DOHH2 (cell line): Measurements from ENCODE around the gene APOBEC3A.

Experiments
- H3F3A ChIP-seq: fragments of 200-600 bp; sonication (generic), shearing (Covaris generic); 2 replicates; pipeline ENCODE4 v1.6.0; 2016; ENCODE audit warnings: antibody characterized with exemption, mild to moderate bottlenecking; ENCODE audit not compliant: control insufficient read depth, insufficient read depth
- H3K27ac ChIP-seq: fragments of 200-600 bp; sonication (generic); 2 replicates; pipeline ENCODE4 v1.5.1; 2014; ENCODE audit warnings: low read depth, mild to moderate bottlenecking, low read length, moderate library complexity
- H3K27me3 ChIP-seq: fragments of 200-600 bp; sonication (generic); 2 replicates; pipeline ENCODE4 v1.6.1; 2014; ENCODE audit warnings: mild to moderate bottlenecking, low read length, mixed read lengths; ENCODE audit not compliant: control insufficient read depth
- H3K36me3 ChIP-seq: fragments of 200-600 bp; sonication (generic); 2 replicates; pipeline ENCODE4 v1.6.1; 2014; ENCODE audit warnings: mild to moderate bottlenecking, low read length, moderate library complexity, mixed read lengths; ENCODE audit not compliant: control insufficient read depth
- H3K4me1 ChIP-seq: fragments of 200-600 bp; sonication (generic); 2 replicates; pipeline ENCODE4 v1.6.1; 2014; ENCODE audit warnings: mild to moderate bottlenecking, low read length, mixed read lengths; ENCODE audit not compliant: control insufficient read depth
- H3K4me2 ChIP-seq: fragments of 200-600 bp; sonication (generic); 2 replicates; pipeline ENCODE4 v1.6.0; 2014; ENCODE audit warnings: mild to moderate bottlenecking, low read length, moderate library complexity
- H3K4me3 ChIP-seq: fragments of 200-600 bp; sonication (generic); 2 replicates; pipeline ENCODE4 v1.5.1; 2014; ENCODE audit warnings: mild to moderate bottlenecking, low read length, mixed read lengths
- H3K79me2 ChIP-seq: fragments of 200-600 bp; sonication (generic); 2 replicates; pipeline ENCODE4 v1.6.1; 2014; ENCODE audit warnings: mild to moderate bottlenecking, low read length, mixed read lengths; ENCODE audit not compliant: control insufficient read depth
- H3K9me2 ChIP-seq: fragments of 200-600 bp; sonication (generic); replicated peaks from 2 replicates; pipeline ENCODE4 v1.6.1; 2014; ENCODE audit warnings: mild to moderate bottlenecking, low read length, mixed read lengths; ENCODE audit not compliant: control insufficient read depth
- H3K9me3 ChIP-seq: fragments of 200-600 bp; sonication (generic); 2 replicates; pipeline ENCODE4 v1.6.1; 2014; ENCODE audit warnings: antibody characterized with exemption, low read length, mixed read lengths; ENCODE audit not compliant: control insufficient read depth, insufficient read depth
- H4K20me1 ChIP-seq: fragments of 200-600 bp; sonication (generic); 2 replicates; pipeline ENCODE4 v1.6.0; 2014; ENCODE audit warnings: low read depth, mild to moderate bottlenecking, antibody characterized with exemption, low read length, moderate library complexity; ENCODE audit not compliant: control insufficient read depth, insufficient read depth
- CTCF ChIP-seq: fragments of 200-600 bp; sonication (generic); IDR thresholded peaks from one replicate; pipeline ENCODE4 v1.5.1; 2014; ENCODE audit warnings: antibody characterized with exemption, mild to moderate bottlenecking, low read depth, low read length; ENCODE audit not compliant: poor library complexity, severe bottlenecking
- EZH2phosphoT487 ChIP-seq: fragments of 200-600 bp; sonication (generic); IDR thresholded peaks from 2 replicates; pipeline ENCODE4 v1.6.1; 2017; ENCODE audit warnings: borderline replicate concordance, mild to moderate bottlenecking, antibody characterized with exemption, low read length, moderate library complexity, mixed read lengths

The APOBEC3A gene

GRCh38 chr22:38966380-38966702, 8.9 kb downstream of the APOBEC3A start:
- no peaks in the 10 kb centered on the region for H3K79me2 ChIP-seq
- no peaks in the 10 kb centered on the region for H3K4me1 ChIP-seq
- no peak overlapping the region for H3K27ac ChIP-seq
- H3K36me3 ChIP-seq, result no peaks in the 10 kb centered on the region
- H4K20me1 ChIP-seq, result no peaks in the 10 kb centered on the region
- no peak overlapping the region for H3K4me2 ChIP-seq
- H3K4me3 ChIP-seq, result no peak overlapping the region
- peaks cover 34% of the 10 kb centered on the region for H3K27me3 ChIP-seq
- no peaks in the 10 kb centered on the region for H3K9me3 ChIP-seq
- TF ChIP-seq CTCF, result no peak
- no peak for TF ChIP-seq EZH2phosphoT487
- no peaks in the 10 kb centered on the region for H3K9me2 ChIP-seq
- H3F3A ChIP-seq, result no peaks in the 10 kb centered on the region

- H3F3A ChIP-seq, result no peaks in the 10 kb centered on the region
- TF ChIP-seq EZH2phosphoT487, result no peak
- TF ChIP-seq CTCF, result no peak
- H3K36me3 ChIP-seq, result no peaks in the 10 kb centered on the region
- H3K9me2 ChIP-seq, result no peaks in the 10 kb centered on the region
- H3K9me3 ChIP-seq, result no peaks in the 10 kb centered on the region
- no peak overlapping the region for H3K4me2 ChIP-seq
- no peaks in the 10 kb centered on the region for H3K4me1 ChIP-seq
- H4K20me1 ChIP-seq, result no peaks in the 10 kb centered on the region
- peaks cover 38% of the 10 kb centered on the region for H3K27me3 ChIP-seq
- H3K4me3 ChIP-seq, result no peak overlapping the region
- H3K79me2 ChIP-seq, result no peaks in the 10 kb centered on the region
- H3K27ac ChIP-seq, result no peak overlapping the region
Measured at GRCh38 chr22:38966942-38967341, 9.5 kb downstream of the APOBEC3A start.

GRCh38 chr22:38967451-38968450, 10.3 kb downstream of the APOBEC3A start:
- H3K9me3 ChIP-seq, result no peaks in the 10 kb centered on the region
- peaks cover 38% of the 10 kb centered on the region for H3K27me3 ChIP-seq

More at GRCh38 chr22:38967451-38968450, 10.3 kb downstream of the APOBEC3A start:
- Histone ChIP-seq H3K36me3 (no peaks in the 10 kb centered on the region), H3K4me2 (no peak overlapping the region), H3K9me2 (no peaks in the 10 kb centered on the region), H3F3A (no peaks in the 10 kb centered on the region), H4K20me1 (no peaks in the 10 kb centered on the region), H3K4me1 (no peaks in the 10 kb centered on the region), H3K27ac (no peak overlapping the region), H3K79me2 (no peaks in the 10 kb centered on the region), H3K4me3 (no peak overlapping the region)
- TF ChIP-seq EZH2phosphoT487 (no peak), CTCF (no peak)
